ENCODE results near the gene RECK. TPM values are rescaled to one million over a fixed set of nuclear protein-coding genes. Genes with fewer than 3 reads are reported as not detected.

Gene RECK, protein sequence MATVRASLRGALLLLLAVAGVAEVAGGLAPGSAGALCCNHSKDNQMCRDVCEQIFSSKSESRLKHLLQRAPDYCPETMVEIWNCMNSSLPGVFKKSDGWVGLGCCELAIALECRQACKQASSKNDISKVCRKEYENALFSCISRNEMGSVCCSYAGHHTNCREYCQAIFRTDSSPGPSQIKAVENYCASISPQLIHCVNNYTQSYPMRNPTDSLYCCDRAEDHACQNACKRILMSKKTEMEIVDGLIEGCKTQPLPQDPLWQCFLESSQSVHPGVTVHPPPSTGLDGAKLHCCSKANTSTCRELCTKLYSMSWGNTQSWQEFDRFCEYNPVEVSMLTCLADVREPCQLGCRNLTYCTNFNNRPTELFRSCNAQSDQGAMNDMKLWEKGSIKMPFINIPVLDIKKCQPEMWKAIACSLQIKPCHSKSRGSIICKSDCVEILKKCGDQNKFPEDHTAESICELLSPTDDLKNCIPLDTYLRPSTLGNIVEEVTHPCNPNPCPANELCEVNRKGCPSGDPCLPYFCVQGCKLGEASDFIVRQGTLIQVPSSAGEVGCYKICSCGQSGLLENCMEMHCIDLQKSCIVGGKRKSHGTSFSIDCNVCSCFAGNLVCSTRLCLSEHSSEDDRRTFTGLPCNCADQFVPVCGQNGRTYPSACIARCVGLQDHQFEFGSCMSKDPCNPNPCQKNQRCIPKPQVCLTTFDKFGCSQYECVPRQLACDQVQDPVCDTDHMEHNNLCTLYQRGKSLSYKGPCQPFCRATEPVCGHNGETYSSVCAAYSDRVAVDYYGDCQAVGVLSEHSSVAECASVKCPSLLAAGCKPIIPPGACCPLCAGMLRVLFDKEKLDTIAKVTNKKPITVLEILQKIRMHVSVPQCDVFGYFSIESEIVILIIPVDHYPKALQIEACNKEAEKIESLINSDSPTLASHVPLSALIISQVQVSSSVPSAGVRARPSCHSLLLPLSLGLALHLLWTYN
- 9.1 and 10.6 TPM in 2 replicates for total RNA-seq

DNA sequence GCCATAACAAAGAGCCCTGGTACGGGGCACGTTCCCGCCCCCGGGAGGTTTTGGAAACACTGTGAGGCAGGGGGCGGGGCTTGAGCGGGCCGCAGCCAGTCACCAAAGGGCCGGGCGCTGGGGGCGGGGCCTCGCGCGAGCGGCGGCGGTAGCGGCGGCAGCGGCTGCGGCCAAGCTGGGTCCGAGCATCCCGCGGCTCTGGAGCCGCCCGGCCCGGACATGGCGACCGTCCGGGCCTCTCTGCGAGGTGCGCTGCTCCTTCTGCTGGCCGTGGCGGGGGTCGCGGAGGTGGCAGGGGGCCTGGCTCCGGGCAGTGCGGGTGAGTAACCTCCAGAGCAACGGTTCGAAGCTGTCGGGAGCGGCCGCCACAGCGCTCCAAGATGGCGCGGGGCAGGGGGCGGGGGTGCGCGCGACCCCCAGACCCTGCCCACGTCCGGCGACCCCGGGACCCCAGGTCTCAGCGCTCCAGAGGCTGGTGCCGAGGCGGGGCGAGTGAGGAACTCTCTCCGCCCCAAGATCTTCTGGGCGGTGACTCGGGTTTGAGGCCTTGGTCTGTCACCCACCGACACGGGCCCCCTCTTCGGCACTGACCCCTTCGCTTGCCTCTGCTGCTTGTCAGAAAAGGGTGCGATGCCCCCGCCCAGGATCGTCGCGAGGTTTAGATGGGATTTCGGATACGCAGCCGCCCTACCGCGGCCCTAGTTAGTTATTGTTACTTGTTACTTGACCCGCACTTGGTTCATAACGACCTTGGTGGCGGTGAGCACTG lies at the start of gene RECK:
RECK (plus strand) TSS at position 134 of the 769 bp plus-strand sequence; CDS start at position 220, 86 bp downstream.

DNA sequence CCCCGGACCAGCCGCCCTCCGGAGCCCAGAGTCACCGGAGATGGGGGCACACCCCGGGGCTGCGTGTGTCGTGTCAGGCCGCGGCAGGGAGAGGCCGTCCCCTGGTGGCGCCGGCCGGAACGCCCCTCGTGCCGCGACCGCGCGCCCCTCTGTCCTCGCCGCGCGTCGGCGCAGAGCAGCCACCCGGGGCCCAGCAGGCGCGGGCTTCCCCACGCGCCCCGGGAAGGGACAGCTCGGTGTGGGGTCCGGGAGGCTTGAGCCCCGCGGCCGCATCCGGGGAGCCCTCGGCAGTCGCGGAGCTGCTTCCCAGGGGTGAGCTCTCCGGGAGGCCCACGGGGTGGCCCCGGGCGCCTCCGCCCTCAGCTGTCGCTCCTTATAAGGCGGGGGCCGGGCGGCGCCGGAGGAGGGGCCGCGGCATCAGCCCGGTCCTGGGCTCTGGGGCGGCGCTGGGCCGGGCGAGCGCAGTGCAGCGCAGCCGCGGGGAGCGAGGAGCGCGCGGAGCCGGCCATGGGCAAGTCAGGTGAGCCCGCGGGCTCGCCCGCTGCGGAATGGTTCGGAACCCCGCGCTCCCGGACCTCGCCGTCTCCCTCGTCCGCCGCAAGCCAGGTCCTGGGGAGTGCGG lies 99.7 kb downstream of the RECK start, which contains the start of gene GLIPR2:
GLIPR2 (plus strand) TSS at position 462 of the 622 bp plus-strand sequence; CDS start at position 508, 46 bp downstream.

DNA sequence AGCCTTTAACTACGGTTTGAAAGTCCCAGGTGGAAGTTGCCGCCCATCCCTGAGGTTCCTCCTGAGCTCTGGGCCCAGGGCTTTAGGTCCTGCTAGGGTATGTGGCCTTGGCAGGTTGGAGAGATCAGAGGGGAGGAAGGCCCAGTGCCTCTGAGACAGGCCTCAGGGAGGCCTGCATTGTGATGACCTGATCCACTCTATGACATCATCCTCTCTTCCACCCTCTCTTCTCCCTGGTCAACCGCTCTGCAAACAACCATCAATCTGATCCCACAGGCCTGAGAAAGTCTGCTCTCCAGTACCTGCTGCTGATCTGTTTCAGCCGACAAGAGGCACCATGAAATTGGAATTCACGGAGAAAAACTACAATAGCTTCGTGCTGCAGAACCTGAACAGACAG lies 132.5 kb downstream of the RECK start, which contains the start of gene CCIN:
CCIN (plus strand) TSS at position 223 of the 400 bp plus-strand sequence; CDS start at position 338, 115 bp downstream.

Other genes starting within 250 kb of the RECK start
- gene NPR2, start 245.3 kb upstream of the RECK start, total RNA-seq, result 5.1 and 7.9 TPM in 2 replicates
- 0.20 TPM in 1 of 2 replicates, not detected in the other for gene SPAG8, start 224.7 kb upstream of the RECK start, total RNA-seq
- 17.2 and 20.4 TPM in 2 replicates for gene HINT2, start 221.9 kb upstream of the RECK start, total RNA-seq
- gene FAM221B, start 208.2 kb upstream of the RECK start, total RNA-seq, result not detected in 2 replicates
- gene TMEM8B, start 207.7 kb upstream of the RECK start, total RNA-seq, result 0.27 and 0.79 TPM in 2 replicates
- not detected in 2 replicates for gene OR13J1, start 166.5 kb upstream of the RECK start, total RNA-seq
- gene HRCT1, start 130.7 kb upstream of the RECK start, total RNA-seq, result 0.69 and 2.0 TPM in 2 replicates
- 26.6 and 26.8 TPM in 2 replicates for gene SPAAR, start 127.4 kb upstream of the RECK start, total RNA-seq
- gene OR2S2, start 78.8 kb upstream of the RECK start, total RNA-seq, result not detected in 2 replicates
- 26.0 and 29.0 TPM in 2 replicates for gene GLIPR2, start 99.8 kb downstream of the RECK start, total RNA-seq
- gene CCIN, start 132.5 kb downstream of the RECK start, total RNA-seq, result 0.15 and 0.60 TPM in 2 replicates
- 457 and 505 TPM in 2 replicates for gene CLTA, start 154.0 kb downstream of the RECK start, total RNA-seq
- gene GNE, start 221.5 kb downstream of the RECK start, total RNA-seq, result 15.5 and 18.8 TPM in 2 replicates